Thyroid gland (tissue), 4 donors: Measurements from ENCODE around the gene INTS15.

ENCODE experiments used
- CTCF ChIP-seq, 6 experiments: fragments of 200-600 bp in 3 of 6; fragments of 450-650 bp in 3 of 6; sonication (generic) in 3 of 6; IDR thresholded peaks; one replicate each; pipeline ENCODE4 v1.5.1; 2016 to 2019; ENCODE audit warnings: antibody characterized with exemption in 6 of 6, mild to moderate bottlenecking in 2 of 6, inconsistent platforms in 1 of 6, moderate library complexity in 1 of 6
- POLR2A ChIP-seq, 2 donors: fragments of 450-650 bp; IDR thresholded peaks; one replicate each; pipeline ENCODE4 v1.6.1; 2017; ENCODE audit warnings: antibody characterized with exemption in 2 of 2, mild to moderate bottlenecking in 2 of 2, moderate library complexity in 1 of 2

DNA sequence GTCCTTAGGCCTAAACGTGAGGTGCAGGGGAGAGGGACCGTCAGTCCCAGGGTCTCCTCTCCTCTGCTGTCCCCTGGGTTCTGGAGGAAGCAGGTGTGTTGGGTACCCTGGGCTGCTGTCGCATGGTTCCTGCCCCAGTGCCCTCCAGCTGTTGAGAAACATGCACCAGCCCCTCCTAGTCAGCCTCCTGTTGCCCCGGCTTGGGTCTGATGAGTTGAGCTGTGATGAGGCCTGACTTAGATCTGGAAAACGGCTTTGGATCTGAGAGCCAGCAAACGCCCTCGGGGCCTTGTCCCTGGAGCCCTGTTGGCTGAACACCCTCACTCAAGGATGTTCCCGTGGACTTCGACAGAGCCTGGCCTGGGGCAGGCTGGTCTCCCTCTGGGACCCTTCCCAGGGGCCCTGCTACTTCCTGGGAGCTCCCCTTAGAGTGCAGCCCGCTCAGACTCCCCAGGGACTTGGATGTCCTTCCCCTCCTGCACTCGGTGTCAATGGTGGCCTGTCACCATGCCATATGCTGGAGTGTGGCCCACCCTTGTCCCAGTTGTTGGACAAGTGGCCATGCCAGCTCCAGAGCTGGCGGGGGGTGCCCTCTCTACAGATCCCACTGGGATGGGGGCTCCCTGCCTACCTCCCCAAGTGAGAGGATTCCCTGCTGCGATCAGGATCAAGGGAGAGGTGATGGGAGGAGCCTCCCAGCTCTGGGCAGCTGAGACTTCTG is 59.6 kb downstream of the INTS15 start:
- TF ChIP-seq CTCF (IDR thresholded peaks at IDR 0.05) (no peak), POLR2A (IDR thresholded peaks at IDR 0.05) (no peak)
